ENCODE measurements around the gene ANKHD1. TPM values are rescaled to one million over a fixed set of nuclear protein-coding genes. Genes with fewer than 3 reads are reported as not detected.

ANKHD1 gene
- total RNA-seq, 1 donor = 81.1 TPM

- DNase-seq (ENCODE audit: insufficient read length, low spot score, missing footprints) = peak; percentile 44
- H4K20me1 ChIP-seq (ENCODE audit: insufficient read depth, low read length) = peaks cover 2% of the 10 kb centered on the region
- H3K4me2 ChIP-seq (ENCODE audit: insufficient read depth, low read length) = no peak overlapping the region
- H2AFZ ChIP-seq (ENCODE audit: low read length) = no peak overlapping the region
- H3K36me3 ChIP-seq (ENCODE audit: insufficient read depth, low read length) = peaks cover 7% of the 10 kb centered on the region
- H3K9me3 ChIP-seq (ENCODE audit: low read depth, low read length) = no peaks in the 10 kb centered on the region
- no peak overlapping the region for H3K4me3 ChIP-seq (ENCODE audit: insufficient read depth, low read length)
- H3K27ac ChIP-seq (ENCODE audit: low read depth, low read length) = no peak overlapping the region
- H3K79me2 ChIP-seq (ENCODE audit: insufficient read depth, low read length) = peaks cover 32% of the 10 kb centered on the region
- H3K27me3 ChIP-seq (ENCODE audit: insufficient read depth, low read length) = no peaks in the 10 kb centered on the region
- no peak for TF ChIP-seq CTCF (IDR thresholded peaks at IDR 0.05; ENCODE audit: extremely low read depth, low read depth, low read length)
- peaks cover 28% of the 10 kb centered on the region for H3K4me1 ChIP-seq (ENCODE audit: insufficient read depth, low read length)
These were observed 158.6 kb downstream of the ANKHD1 start for GRCh38 chr5:140560227-140560626.

- peaks cover 14% of the 10 kb centered on the region for H3K36me3 ChIP-seq (ENCODE audit: insufficient read depth, low read length)
- no peaks in the 10 kb centered on the region for H4K20me1 ChIP-seq (ENCODE audit: insufficient read depth, low read length)
- no peak overlapping the region for H3K4me2 ChIP-seq (ENCODE audit: insufficient read depth, low read length)
- H3K9me3 ChIP-seq (ENCODE audit: low read depth, low read length) = no peaks in the 10 kb centered on the region
- H3K27ac ChIP-seq (ENCODE audit: low read depth, low read length) = no peak overlapping the region
- peaks cover 26% of the 10 kb centered on the region for H3K4me1 ChIP-seq (ENCODE audit: insufficient read depth, low read length)
- H3K27me3 ChIP-seq (ENCODE audit: insufficient read depth, low read length) = no peaks in the 10 kb centered on the region
- no peak overlapping the region for H2AFZ ChIP-seq (ENCODE audit: low read length)
- TF ChIP-seq CTCF (IDR thresholded peaks at IDR 0.05; ENCODE audit: extremely low read depth, low read depth, low read length) = no peak
- H3K4me3 ChIP-seq (ENCODE audit: insufficient read depth, low read length) = no peak overlapping the region
- DNase-seq (ENCODE audit: insufficient read length, low spot score, missing footprints) = peak; percentile 27
- peaks cover 32% of the 10 kb centered on the region for H3K79me2 ChIP-seq (ENCODE audit: insufficient read depth, low read length)
These were observed 160.3 kb downstream of the ANKHD1 start for GRCh38 chr5:140561753-140562523.

GRCh38 chr5:140563596-140563995, 162.0 kb downstream of the ANKHD1 start:
- Histone ChIP-seq H3K4me3 (ENCODE audit: insufficient read depth, low read length) (peak overlapping the region; percentile 89), H3K27ac (ENCODE audit: low read depth, low read length) (peak overlapping the region; percentile 84), H2AFZ (ENCODE audit: low read length) (peak overlapping the region; percentile 56), H3K79me2 (ENCODE audit: insufficient read depth, low read length) (peaks cover 45% of the 10 kb centered on the region), H4K20me1 (ENCODE audit: insufficient read depth, low read length) (no peaks in the 10 kb centered on the region), H3K27me3 (ENCODE audit: insufficient read depth, low read length) (no peaks in the 10 kb centered on the region), H3K4me1 (ENCODE audit: insufficient read depth, low read length) (peaks cover 20% of the 10 kb centered on the region), H3K36me3 (ENCODE audit: insufficient read depth, low read length) (peaks cover 30% of the 10 kb centered on the region), H3K4me2 (ENCODE audit: insufficient read depth, low read length) (peak overlapping the region; percentile 92), H3K9me3 (ENCODE audit: low read depth, low read length) (no peaks in the 10 kb centered on the region)
- peak; percentile 8 for DNase-seq (ENCODE audit: insufficient read length, low spot score, missing footprints)
- no peak for TF ChIP-seq CTCF (IDR thresholded peaks at IDR 0.05; ENCODE audit: extremely low read depth, low read depth, low read length)

GRCh38 chr5:140564196-140565023, 162.8 kb downstream of the ANKHD1 start, which contains the start of the genes APBB3 and SLC35A4:
APBB3 (minus strand) TSS chr5:140564598; CDS start chr5:140564245, 353 bp downstream.
SLC35A4 (plus strand) TSS chr5:140564828; CDS start chr5:140567170, 2,342 bp downstream.
- H3K36me3 ChIP-seq (ENCODE audit: insufficient read depth, low read length) = peaks cover 31% of the 10 kb centered on the region

More at GRCh38 chr5:140564196-140565023, 162.8 kb downstream of the ANKHD1 start, which contains the start of the genes APBB3 and SLC35A4:
- Histone ChIP-seq H3K4me2 (ENCODE audit: insufficient read depth, low read length) (peak within 1 kb of the TSS; percentile 92), H3K27me3 (ENCODE audit: insufficient read depth, low read length) (no peaks in the 10 kb centered on the region), H2AFZ (ENCODE audit: low read length) (peak within 1 kb of the TSS; percentile 98), H3K79me2 (ENCODE audit: insufficient read depth, low read length) (peaks cover 48% of the 10 kb centered on the region), H3K4me1 (ENCODE audit: insufficient read depth, low read length) (peaks cover 20% of the 10 kb centered on the region), H4K20me1 (ENCODE audit: insufficient read depth, low read length) (no peaks in the 10 kb centered on the region), H3K4me3 (ENCODE audit: insufficient read depth, low read length) (peak within 1 kb of the TSS; percentile 89), H3K9me3 (ENCODE audit: low read depth, low read length) (no peaks in the 10 kb centered on the region), H3K27ac (ENCODE audit: low read depth, low read length) (peak within 1 kb of the TSS; percentile 84)
- DNase-seq (ENCODE audit: insufficient read length, low spot score, missing footprints) = peak; percentile 98
- TF ChIP-seq CTCF (IDR thresholded peaks at IDR 0.05; ENCODE audit: extremely low read depth, low read depth, low read length) = no peak
